Keratinocyte (primary cell): Measurements from ENCODE around the gene GPATCH2. TPM values are rescaled to one million over a fixed set of nuclear protein-coding genes. Genes with fewer than 3 reads are reported as not detected.
A peak's percentile ranks its signal among the peaks of the same experiment; 100 is the strongest.

Source experiments
- DNase-seq: peaks from one replicate; pipeline ENCODE4 v3.0.0-alpha.2; 2011; ENCODE audit warnings: low read depth, missing footprints, low spot score
- FAIRE-seq: peaks from 2 replicates; lab custom pipeline; 2011; peaks lifted over from hg19 to GRCh38; lab: Jason Lieb, UNC
- H2AFZ ChIP-seq: 2 replicates; pipeline ENCODE4 v1.6.0; 2012; ENCODE audit warnings: low read length, control low read depth, inconsistent platforms; ENCODE audit not compliant: control insufficient read depth
- H3K27ac ChIP-seq: 2 replicates; pipeline ENCODE4 v1.5.1; 2011; ENCODE audit warnings: low read length; ENCODE audit not compliant: control insufficient read depth, insufficient read depth
- H3K27me3 ChIP-seq: 3 replicates; pipeline ENCODE4 v1.6.0; 2011; ENCODE audit warnings: low read length; ENCODE audit not compliant: control insufficient read depth, insufficient read depth; ENCODE audit errors: extremely low read depth
- H3K36me3 ChIP-seq, 2 experiments: 2 replicates in 1 of 2; 3 replicates in 1 of 2; pipeline ENCODE4 v1.5.1; 2011; ENCODE audit warnings: low read length in 2 of 2, mild to moderate bottlenecking in 1 of 2; ENCODE audit not compliant: control insufficient read depth in 2 of 2, insufficient read depth in 2 of 2; ENCODE audit errors: extremely low read depth in 1 of 2
- H3K4me1 ChIP-seq: 3 replicates; pipeline ENCODE4 v1.5.1; 2011; ENCODE audit warnings: low read length; ENCODE audit not compliant: control insufficient read depth, insufficient read depth; ENCODE audit errors: extremely low read depth
- H3K4me2 ChIP-seq: 3 replicates; pipeline ENCODE4 v1.6.0; 2011; ENCODE audit warnings: low read depth, low read length; ENCODE audit not compliant: control insufficient read depth, insufficient read depth; ENCODE audit errors: extremely low read depth
- H3K4me3 ChIP-seq, 3 experiments: fragments of 200-600 bp in 1 of 3; sonication (generic) in 1 of 3; 2 replicates in 2 of 3; 3 replicates in 1 of 3; pipeline ENCODE4 v1.5.1; 2011 to 2016; ENCODE audit warnings: low read length in 3 of 3, mild to moderate bottlenecking in 3 of 3, control low read depth in 2 of 3, inconsistent platforms in 1 of 3, low read depth in 1 of 3, mixed read lengths in 1 of 3, mixed run types in 1 of 3, moderate library complexity in 1 of 3; ENCODE audit not compliant: control insufficient read depth in 2 of 3, insufficient read depth in 2 of 3; ENCODE audit errors: extremely low read depth in 1 of 3
- H3K79me2 ChIP-seq: 2 replicates; pipeline ENCODE4 v1.6.0; 2012; ENCODE audit warnings: low read length; ENCODE audit not compliant: control insufficient read depth, insufficient read depth
- H3K9ac ChIP-seq: 3 replicates; pipeline ENCODE4 v1.6.0; 2011; ENCODE audit warnings: low read length; ENCODE audit not compliant: control insufficient read depth, insufficient read depth; ENCODE audit errors: extremely low read depth
- H3K9me1 ChIP-seq: 3 replicates; pipeline ENCODE4 v1.6.0; 2011; ENCODE audit warnings: low read length; ENCODE audit not compliant: control insufficient read depth, insufficient read depth; ENCODE audit errors: extremely low read depth
- H3K9me3 ChIP-seq: 2 replicates; pipeline ENCODE4 v1.5.1; 2012; ENCODE audit warnings: low read depth, low read length; ENCODE audit not compliant: control insufficient read depth
- H4K20me1 ChIP-seq: 3 replicates; pipeline ENCODE4 v1.6.0; 2011; ENCODE audit warnings: low read length; ENCODE audit not compliant: control insufficient read depth, insufficient read depth; ENCODE audit errors: extremely low read depth
- CTCF ChIP-seq, 3 experiments: IDR thresholded peaks in 1 of 3; conservative IDR thresholded peaks in 1 of 3; optimal IDR thresholded peaks in 1 of 3; 2 replicates in 2 of 3; 3 replicates in 1 of 3; pipeline versions ENCODE3 to v1.5.1; 2011; ENCODE audit warnings: low read length in 3 of 3, mild to moderate bottlenecking in 3 of 3, moderate library complexity in 2 of 3, control low read depth in 1 of 3, inconsistent platforms in 1 of 3; ENCODE audit not compliant: insufficient read depth in 2 of 3; ENCODE audit errors: extremely low read depth in 1 of 3
- EZH2 ChIP-seq: IDR thresholded peaks from one replicate; pipeline ENCODE4 v1.6.1; 2012; ENCODE audit warnings: inconsistent platforms, mild to moderate bottlenecking, low read length, moderate library complexity
- dilution Hi-C: fragments of 300-500 bp; cut with MboI; formaldehyde crosslinking; loops from one replicate; pipeline ENCODE4 v1.7.0; 2020; ENCODE audit warnings: low sequenced_read_pairs; ENCODE audit not compliant: extremely low pct_ligation_motif_present
- polyA plus RNA-seq, 5 experiments: library from polyadenylated mRNA; depleted of rRNA in 3 of 5; stranded (reverse) in 3 of 5; stranded (forward) in 1 of 5; unstranded in 1 of 5; fragments of >200 nt; gene quantifications; 1 replicate in 1 of 5; 2 replicates in 3 of 5; 3 replicates in 1 of 5; pipeline versions ENCODE4 v1.2.1 to v1.2.3, GENCODE V29; 2011 to 2012; ENCODE audit warnings: missing spikeins in 2 of 5, low read depth in 1 of 5, low replicate concordance in 1 of 5

The GPATCH2 gene
- polyA plus RNA-seq, 1 donor (not counting 4 experiments of a cell fraction or from before 2014, with no cell fraction given) = 15.7 TPM

GRCh38 chr1:217527151-217527550, 103.7 kb downstream of the GPATCH2 start:
- no peaks in the 10 kb centered on the region for H3K9me3 ChIP-seq
- H3K79me2 ChIP-seq = peaks cover 2% of the 10 kb centered on the region
- no peak overlapping the region for H2AFZ ChIP-seq
- no peaks in the 10 kb centered on the region for H3K27me3 ChIP-seq
- H3K9ac ChIP-seq = no peak overlapping the region
- H4K20me1 ChIP-seq = no peaks in the 10 kb centered on the region
- H3K27ac ChIP-seq = peak overlapping the region; percentile 79
- FAIRE-seq (peak; percentile 92), DNase-seq (peak; percentile 77)
- H3K4me3 ChIP-seq = no peak overlapping the region
- no peak for TF ChIP-seq CTCF (optimal IDR thresholded peaks at IDR 0.05 in 1 of 3, IDR thresholded peaks at IDR 0.05 in 1 of 3, conservative IDR thresholded peaks at IDR 0.05 in 1 of 3; ENCODE audit: extremely low read depth in 1 of 3, insufficient read depth in 2 of 3, low read length in 3 of 3)
- TF ChIP-seq EZH2 = no peak
- H3K9me1 ChIP-seq = no peaks in the 10 kb centered on the region
- peaks cover 33% of the 10 kb centered on the region for H3K4me1 ChIP-seq
- peak overlapping the region; percentile 66 for H3K4me2 ChIP-seq
- H3K36me3 ChIP-seq = no peaks in the 10 kb centered on the region
- dilution Hi-C loops = no loop called here

- H3K27me3 ChIP-seq = no peaks in the 10 kb centered on the region
- no peaks in the 10 kb centered on the region for H3K9me1 ChIP-seq
- peaks cover 33% of the 10 kb centered on the region for H3K4me1 ChIP-seq
- H3K36me3 ChIP-seq = no peaks in the 10 kb centered on the region
- H2AFZ ChIP-seq = no peak overlapping the region
- peak; percentile 13 for DNase-seq
- peak overlapping the region; percentile 30 for H3K9ac ChIP-seq
- peak overlapping the region; percentile 50 for H3K4me2 ChIP-seq
- H3K79me2 ChIP-seq = peaks cover 2% of the 10 kb centered on the region
- H4K20me1 ChIP-seq = no peaks in the 10 kb centered on the region
- peak overlapping the region; percentile 79 for H3K27ac ChIP-seq
- peak overlapping the region in 1 of 3 experiments; percentile 15 for H3K4me3 ChIP-seq
- dilution Hi-C loops = no loop called here
- FAIRE-seq = peak; percentile 85
- TF ChIP-seq CTCF (optimal IDR thresholded peaks at IDR 0.05 in 1 of 3, IDR thresholded peaks at IDR 0.05 in 1 of 3, conservative IDR thresholded peaks at IDR 0.05 in 1 of 3; ENCODE audit: extremely low read depth in 1 of 3, insufficient read depth in 2 of 3, low read length in 3 of 3) (no peak), EZH2 (no peak)
- H3K9me3 ChIP-seq = no peaks in the 10 kb centered on the region
Measured at GRCh38 chr1:217526636-217527035, 104.3 kb downstream of the GPATCH2 start.
